ENCODE measurements around the gene C22orf15. TPM values are rescaled to one million over a fixed set of nuclear protein-coding genes. Genes with fewer than 3 reads are reported as not detected.

C22orf15 gene
- total RNA-seq, 2 experiments from 2014 or later, result 0.77 to 2.8 TPM

DNA sequence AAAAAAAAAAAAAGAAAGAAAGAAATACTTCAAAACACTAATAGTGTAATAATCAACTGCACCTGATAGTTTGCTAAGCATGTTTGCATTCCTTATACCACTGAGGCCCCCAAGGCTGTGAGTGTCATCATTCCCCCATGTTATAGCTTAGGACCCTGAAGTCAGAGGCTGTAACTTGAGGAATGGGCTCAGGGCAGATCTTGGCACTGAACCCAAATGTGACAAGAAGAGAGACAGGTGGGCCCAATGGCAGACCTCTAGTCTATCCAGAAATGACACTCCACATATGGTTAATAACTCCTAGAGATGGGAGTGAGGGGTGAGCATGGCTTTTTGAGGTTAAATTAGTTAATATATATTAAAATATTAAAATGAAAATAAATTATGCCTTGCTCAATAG lies 25.1 kb upstream of the C22orf15 start:
- no peak for ATAC-seq
- H3K9me3 Mint-ChIP-seq (ENCODE audit: low read depth), result no peaks in the 10 kb centered on the region
- no peak for DNase-seq
- no peak overlapping the region for H3K27ac Mint-ChIP-seq
- H3K36me3 Mint-ChIP-seq, result no peaks in the 10 kb centered on the region
- H3K4me3 Mint-ChIP-seq, result no peak overlapping the region
- peaks cover 1% of the 10 kb centered on the region for H3K4me1 Mint-ChIP-seq
- H3K27me3 Mint-ChIP-seq, result no peaks in the 10 kb centered on the region
- CTCF ChIA-PET, result interaction anchor here (1.5 to 1.9 kb wide), 2 partner anchors 12 to 37 kb away, joined by 4 to 7 read pairs; partner anchors contain the start of gene ZNF70

DNA sequence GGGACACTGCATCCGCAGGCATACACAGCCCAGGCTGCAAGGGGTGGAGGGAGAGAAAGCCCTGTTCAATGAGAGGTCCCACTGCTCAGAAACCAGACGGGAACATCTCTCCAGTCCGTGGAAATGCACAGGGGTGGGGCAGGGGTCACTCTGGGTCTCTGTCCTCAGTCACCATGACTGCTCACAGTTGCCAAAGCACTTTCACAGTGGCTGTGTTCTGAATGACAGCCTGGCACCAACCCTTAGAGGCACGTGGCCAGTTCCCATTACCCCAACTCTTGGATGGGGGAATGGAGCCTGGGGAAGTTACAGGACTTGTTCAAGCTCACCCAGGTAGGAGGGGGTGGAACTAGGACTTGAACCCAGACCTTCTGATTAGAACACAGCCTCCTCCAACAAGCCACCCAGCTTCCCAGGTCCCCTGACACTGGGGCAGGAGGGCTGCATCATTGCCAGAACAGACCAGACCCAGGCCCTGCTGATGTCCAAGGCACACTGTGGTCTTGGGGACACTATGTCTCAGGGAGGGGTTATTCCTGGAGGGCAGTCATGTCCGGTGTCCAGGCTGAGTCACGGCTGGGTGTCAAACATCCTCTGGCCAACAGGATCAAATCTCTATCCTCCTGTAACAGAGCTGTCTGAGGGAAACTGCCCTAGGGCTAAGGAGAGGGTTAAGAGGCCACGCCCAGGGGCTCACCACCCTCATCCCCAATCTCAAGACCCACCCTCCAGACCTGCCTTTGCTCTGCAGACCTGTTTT lies 20.1 kb upstream of the C22orf15 start:
- peaks cover 3% of the 10 kb centered on the region for H3K9me3 Mint-ChIP-seq (ENCODE audit: low read depth)
- no peak overlapping the region for H3K4me3 Mint-ChIP-seq
- peaks cover 24% of the 10 kb centered on the region for H3K36me3 Mint-ChIP-seq
- H3K27me3 Mint-ChIP-seq, result no peaks in the 10 kb centered on the region
- peaks cover 4% of the 10 kb centered on the region for H3K4me1 Mint-ChIP-seq
- no peak for DNase-seq
- CTCF ChIA-PET, result interaction anchor here (1.2 kb wide), 1 partner anchor 24 kb away, joined by 3 read pairs; no protein-coding TSS in a partner anchor
- H3K27ac Mint-ChIP-seq, result no peak overlapping the region
- ATAC-seq, result no peak

GRCh38 chr22:23743303-23743705 lies 19.5 kb upstream of the C22orf15 start:
- peaks cover 4% of the 10 kb centered on the region for H3K4me1 Mint-ChIP-seq
- H3K36me3 Mint-ChIP-seq, result peaks cover 24% of the 10 kb centered on the region
- no peaks in the 10 kb centered on the region for H3K27me3 Mint-ChIP-seq
- CTCF ChIA-PET, result interaction anchor here (1.0 to 1.2 kb wide), 2 partner anchors 16 to 24 kb away, joined by 3 read pairs; no protein-coding TSS in a partner anchor
- peaks cover 3% of the 10 kb centered on the region for H3K9me3 Mint-ChIP-seq (ENCODE audit: low read depth)
- ATAC-seq, result no peak
- no peak overlapping the region for H3K27ac Mint-ChIP-seq
- no peak overlapping the region for H3K4me3 Mint-ChIP-seq
- no peak for DNase-seq

- DNase-seq, result no peak
- Mint-ChIP-seq H3K4me3 (no peak overlapping the region), H3K36me3 (peaks cover 24% of the 10 kb centered on the region), H3K4me1 (peaks cover 3% of the 10 kb centered on the region), H3K27me3 (no peaks in the 10 kb centered on the region), H3K9me3 (ENCODE audit: low read depth) (peaks cover 3% of the 10 kb centered on the region), H3K27ac (no peak overlapping the region)
- ATAC-seq, result no peak
- CTCF ChIA-PET, result interaction anchor here (0.7 to 1.2 kb wide), 4 partner anchors 8 to 23 kb away, joined by 3 to 6 read pairs (median 4); no protein-coding TSS in a partner anchor
These were observed 18.8 kb upstream of the C22orf15 start for GRCh38 chr22:23744001-23744400.

DNA sequence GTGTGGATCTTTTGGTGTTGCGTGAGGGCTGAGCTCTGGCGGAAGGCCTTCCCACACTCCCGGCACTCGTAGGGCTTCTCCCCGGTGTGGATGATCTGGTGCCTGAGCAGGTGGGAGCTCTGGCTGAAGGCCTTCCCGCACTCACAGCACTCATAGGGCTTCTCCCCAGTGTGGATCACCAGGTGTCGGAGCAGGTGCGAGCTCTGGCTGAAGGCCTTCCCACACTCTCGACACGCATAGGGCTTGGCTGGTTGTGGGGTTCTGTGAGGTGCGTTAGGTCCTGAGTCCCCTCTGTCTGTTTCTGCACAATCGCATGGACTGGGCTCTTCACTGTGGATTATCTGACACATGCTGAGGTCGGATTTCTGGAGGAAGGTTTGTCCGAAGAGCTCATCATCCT lies 18.3 kb upstream of the C22orf15 start:
- H3K27me3 Mint-ChIP-seq, result no peaks in the 10 kb centered on the region
- H3K27ac Mint-ChIP-seq, result no peak overlapping the region
- no peak overlapping the region for H3K4me3 Mint-ChIP-seq
- DNase-seq (no peak), ATAC-seq (no peak)
- H3K4me1 Mint-ChIP-seq, result peaks cover 3% of the 10 kb centered on the region
- H3K9me3 Mint-ChIP-seq (ENCODE audit: low read depth), result peaks cover 3% of the 10 kb centered on the region
- H3K36me3 Mint-ChIP-seq, result peaks cover 24% of the 10 kb centered on the region
- CTCF ChIA-PET, result interaction anchor here (0.7 to 1.0 kb wide), 3 partner anchors 9 to 17 kb away, joined by 3 to 6 read pairs (median 4); no protein-coding TSS in a partner anchor

GRCh38 chr22:23745791-23746190 lies 17.0 kb upstream of the C22orf15 start:
- H3K27me3 Mint-ChIP-seq, result no peaks in the 10 kb centered on the region
- peaks cover 3% of the 10 kb centered on the region for H3K9me3 Mint-ChIP-seq (ENCODE audit: low read depth)
- no peak overlapping the region for H3K27ac Mint-ChIP-seq
- peaks cover 15% of the 10 kb centered on the region for H3K4me1 Mint-ChIP-seq
- ATAC-seq (no peak), DNase-seq (no peak)
- H3K36me3 Mint-ChIP-seq, result peaks cover 24% of the 10 kb centered on the region
- CTCF ChIA-PET, result interaction anchor here (0.7 to 1.3 kb wide), 2 partner anchors 32 to 111 kb away, joined by 3 to 4 read pairs; partner anchors contain the start of gene SLC2A11
- no peak overlapping the region for H3K4me3 Mint-ChIP-seq

DNA sequence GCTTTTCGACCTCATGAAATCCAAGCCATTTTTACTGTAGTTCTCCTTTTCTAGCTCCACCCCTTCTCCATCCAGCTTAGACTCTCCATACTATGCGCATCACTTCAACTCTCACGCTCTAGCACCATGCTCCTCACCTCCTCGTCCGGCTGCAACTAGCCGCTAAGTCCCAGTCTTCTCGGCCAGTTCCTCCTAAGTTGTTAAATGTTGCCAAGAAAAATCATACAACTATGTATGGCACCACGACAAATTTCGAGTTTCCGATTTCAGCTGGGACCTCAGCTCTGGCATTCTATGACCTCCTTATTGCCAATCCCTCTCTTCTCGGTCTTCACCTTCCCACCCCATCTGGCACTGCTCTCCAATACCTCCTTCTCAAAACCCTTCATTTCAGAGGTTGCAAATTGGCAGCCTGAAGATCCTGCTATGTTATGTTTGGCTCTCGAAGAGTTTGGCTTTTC lies 12.9 kb upstream of the C22orf15 start:
- Mint-ChIP-seq H3K4me1 (peaks cover 21% of the 10 kb centered on the region), H3K27me3 (no peaks in the 10 kb centered on the region), H3K27ac (no peak overlapping the region), H3K9me3 (ENCODE audit: low read depth) (peaks cover 3% of the 10 kb centered on the region), H3K36me3 (peaks cover 9% of the 10 kb centered on the region), H3K4me3 (peak overlapping the region; percentile 77)
- CTCF ChIA-PET, result interaction anchor here (0.6 to 2.0 kb wide), 5 partner anchors 12 to 738 kb away, joined by 3 to 7 read pairs (median 4); partner anchors contain the start of gene CHCHD10
- DNase-seq, result no peak
- ATAC-seq, result no peak

- ATAC-seq, result no peak
- peaks cover 21% of the 10 kb centered on the region for H3K4me1 Mint-ChIP-seq
- peaks cover 4% of the 10 kb centered on the region for H3K36me3 Mint-ChIP-seq
- no peaks in the 10 kb centered on the region for H3K9me3 Mint-ChIP-seq (ENCODE audit: low read depth)
- DNase-seq, result no peak
- H3K27ac Mint-ChIP-seq, result peak overlapping the region; percentile 73
- H3K27me3 Mint-ChIP-seq, result no peaks in the 10 kb centered on the region
- CTCF ChIA-PET, result interaction anchor here (0.8 to 2.0 kb wide), 4 partner anchors 10 to 36 kb away, joined by 3 to 7 read pairs (median 6); no protein-coding TSS in a partner anchor
- peak overlapping the region; percentile 77 for H3K4me3 Mint-ChIP-seq
These were observed 12.4 kb upstream of the C22orf15 start for GRCh38 chr22:23750367-23750713.

- Mint-ChIP-seq H3K4me3 (peak within 1 kb of the TSS; percentile 78), H3K36me3 (peaks cover 3% of the 10 kb centered on the region)
- CTCF ChIA-PET, result interaction anchor here (0.8 to 2.0 kb wide), 4 partner anchors 9 to 37 kb away, joined by 3 to 7 read pairs (median 6); no protein-coding TSS in a partner anchor
These were observed 11.9 kb upstream of the C22orf15 start, which contains the start of gene ZNF70 for GRCh38 chr22:23750714-23751440. TSS of gene ZNF70 (minus strand) at chr22:23751112. CDS start at chr22:23745140, 5,972 bp downstream.

DNA sequence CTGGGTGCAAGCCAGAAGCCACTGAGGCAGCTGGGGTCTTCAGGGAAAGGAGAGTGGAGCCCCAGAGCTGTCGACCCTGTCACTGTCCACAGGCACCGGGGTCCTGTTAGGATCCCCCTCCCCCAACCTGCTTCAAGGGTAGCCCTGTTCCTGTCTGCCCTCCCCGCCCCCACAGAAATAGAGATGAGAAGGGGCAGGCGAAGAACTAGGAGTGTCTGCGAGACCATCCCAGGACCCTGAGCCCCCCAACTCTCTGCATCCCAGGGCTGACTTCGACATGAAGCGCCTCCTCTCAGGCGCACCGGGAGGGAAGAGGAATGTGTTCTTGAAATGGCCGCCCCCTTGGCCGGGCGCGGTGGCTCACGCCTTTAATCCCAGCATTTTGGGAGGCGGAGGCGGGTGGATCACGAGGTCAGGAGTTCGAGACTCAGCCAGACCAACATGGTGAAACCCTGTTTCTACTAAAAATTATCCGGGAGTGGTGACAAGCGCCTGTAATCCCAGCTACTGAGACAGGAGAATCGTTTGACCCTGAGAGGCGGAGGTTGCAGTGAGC lies 11.3 kb upstream of the C22orf15 start:
- ATAC-seq, result no peak
- peak overlapping the region; percentile 84 for H3K27ac Mint-ChIP-seq
- peaks cover 18% of the 10 kb centered on the region for H3K4me1 Mint-ChIP-seq
- peak overlapping the region; percentile 78 for H3K4me3 Mint-ChIP-seq
- no peaks in the 10 kb centered on the region for H3K9me3 Mint-ChIP-seq (ENCODE audit: low read depth)
- H3K36me3 Mint-ChIP-seq, result peaks cover 2% of the 10 kb centered on the region
- H3K27me3 Mint-ChIP-seq, result no peaks in the 10 kb centered on the region
- CTCF ChIA-PET, result interaction anchor here (1.0 to 1.1 kb wide), 2 partner anchors 12 to 38 kb away, joined by 3 read pairs; partner anchors contain the start of gene C22orf15
- DNase-seq, result no peak

More at GRCh38 chr22:23750714-23751440, 11.9 kb upstream of the C22orf15 start, which contains the start of gene ZNF70:
- Mint-ChIP-seq H3K27me3 (no peaks in the 10 kb centered on the region), H3K9me3 (ENCODE audit: low read depth) (no peaks in the 10 kb centered on the region), H3K4me1 (peaks cover 19% of the 10 kb centered on the region), H3K27ac (peak within 1 kb of the TSS; percentile 84)
- ATAC-seq (peak; percentile 99), DNase-seq (peak; percentile 89)

GRCh38 chr22:23752090-23752691 lies 10.6 kb upstream of the C22orf15 start:
- DNase-seq (no peak), ATAC-seq (no peak)
- H3K4me3 Mint-ChIP-seq, result peak overlapping the region; percentile 78
- peak overlapping the region; percentile 74 for H3K27ac Mint-ChIP-seq
- no peaks in the 10 kb centered on the region for H3K36me3 Mint-ChIP-seq
- H3K27me3 Mint-ChIP-seq, result no peaks in the 10 kb centered on the region
- CTCF ChIA-PET, result interaction anchor here (1.0 kb wide), 1 partner anchor 11 kb away, joined by 3 read pairs; the partner anchor contains the start of gene C22orf15
- H3K4me1 Mint-ChIP-seq, result peaks cover 21% of the 10 kb centered on the region
- no peaks in the 10 kb centered on the region for H3K9me3 Mint-ChIP-seq (ENCODE audit: low read depth)

GRCh38 chr22:23752750-23753149 lies 10.0 kb upstream of the C22orf15 start:
- ATAC-seq (no peak), DNase-seq (no peak)
- Mint-ChIP-seq H3K9me3 (ENCODE audit: low read depth) (no peaks in the 10 kb centered on the region), H3K36me3 (no peaks in the 10 kb centered on the region), H3K4me3 (peak overlapping the region; percentile 78), H3K27me3 (no peaks in the 10 kb centered on the region), H3K4me1 (peaks cover 21% of the 10 kb centered on the region), H3K27ac (no peak overlapping the region)
- CTCF ChIA-PET, result interaction anchor here (1.0 kb wide), 1 partner anchor 11 kb away, joined by 3 read pairs; the partner anchor contains the start of gene C22orf15

Measured in activated CD8-positive, alpha-beta memory T cell treated with anti-CD3 and anti-CD28 coated beads, Interleukin-2, amount 10 ng/mL, durations not matched to agents 7 days and 5 days (primary cell).